Urothelium cell line (cell line): ENCODE results near the gene ITM2B.
"Not testable (repeated sequence)": the region's sequence is repeated elsewhere in the genome, so short reads cannot be mapped to it uniquely, and the experiment has no call there.

Experiments used
- DNase-seq: peaks from one replicate; pipeline ENCODE4 v3.0.0; 2011; ENCODE audit warnings: low spot score, mixed read lengths
- FAIRE-seq: peaks from 2 replicates; lab custom pipeline; 2011; peaks lifted over from hg19 to GRCh38; lab: Jason Lieb, UNC

The ITM2B gene

DNA sequence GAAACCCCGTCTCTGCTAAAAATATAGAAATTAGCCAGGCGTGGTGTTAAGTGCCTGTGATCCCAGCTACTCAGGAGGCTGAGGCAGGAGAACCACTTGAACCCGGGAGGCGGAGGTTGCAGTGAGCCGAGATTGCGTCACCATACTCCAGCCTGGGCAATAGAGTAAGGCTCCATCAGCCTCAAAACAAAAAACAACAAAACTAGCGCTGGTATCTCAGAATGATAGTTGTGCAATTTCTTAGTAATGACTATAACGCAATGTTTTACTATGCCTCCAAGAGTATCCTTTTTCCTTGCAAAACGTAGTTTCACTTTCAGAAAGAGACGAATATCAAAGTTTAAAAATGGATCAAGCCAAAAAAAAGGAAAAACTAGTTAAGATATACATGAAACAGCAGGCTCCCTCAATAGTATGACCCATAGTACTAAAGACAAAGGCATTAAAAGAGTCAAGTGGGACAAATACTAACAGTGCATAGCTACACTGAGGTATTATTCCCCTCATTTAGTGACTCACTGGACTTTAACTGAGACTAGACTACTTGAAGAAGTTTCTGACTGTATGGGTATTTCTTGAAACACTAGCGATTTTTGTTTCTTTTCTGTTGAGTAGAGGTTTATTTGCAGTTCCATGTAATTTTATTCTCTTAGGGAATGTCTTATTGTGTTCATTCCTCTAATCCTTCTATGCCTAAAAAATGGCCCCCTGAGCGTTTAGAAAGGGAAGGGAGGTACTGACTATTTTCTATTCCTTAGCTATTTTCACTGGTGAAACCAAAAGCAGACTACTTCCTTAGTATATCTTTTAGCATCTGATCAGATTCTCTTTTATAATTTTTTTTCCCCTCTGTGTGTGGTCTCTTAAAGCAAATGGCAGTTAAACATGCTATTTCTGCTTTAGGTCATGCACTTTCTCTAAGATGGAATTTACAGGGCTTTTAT lies 10.4 kb upstream of the ITM2B start:
- DNase-seq (no peak), FAIRE-seq (no peak)

DNA sequence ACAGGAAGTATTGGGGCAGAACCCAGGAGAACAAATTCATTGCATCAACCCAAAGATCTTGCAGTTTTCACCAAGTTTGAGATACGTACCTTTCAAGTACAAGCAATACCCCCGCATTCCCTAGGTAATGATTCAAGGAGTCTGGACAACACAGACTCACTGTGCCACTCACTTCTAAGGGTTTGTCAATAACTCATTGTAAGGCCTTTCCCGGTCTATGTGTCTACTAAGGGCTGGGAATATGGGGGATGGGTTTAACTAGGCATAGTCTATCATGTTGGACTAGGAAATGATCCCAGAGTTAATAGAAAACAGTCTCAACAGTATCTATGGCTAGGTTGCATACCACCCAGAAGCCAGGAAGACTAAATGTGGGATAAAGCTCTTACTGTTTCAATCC lies 8.3 kb upstream of the ITM2B start:
- DNase-seq (no peak), FAIRE-seq (no peak)

DNA sequence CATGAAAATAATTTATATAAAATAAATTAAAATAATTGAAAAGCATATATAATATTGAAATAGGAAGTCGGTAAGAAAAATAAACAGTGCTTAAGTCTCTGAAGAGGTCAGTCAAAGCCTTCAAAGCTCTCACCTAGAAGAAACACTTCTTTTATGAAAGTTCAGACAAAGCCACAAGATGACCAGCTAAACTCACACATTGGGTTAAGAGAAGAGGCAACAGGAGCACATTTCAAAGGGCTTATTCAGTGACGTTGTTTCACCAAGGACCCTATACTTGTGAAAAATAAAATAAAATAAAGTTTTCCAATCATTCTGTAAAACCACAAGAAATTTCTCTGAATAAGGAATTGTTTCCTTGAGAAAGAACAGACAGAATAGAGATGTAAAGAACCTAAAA lies 2.5 kb upstream of the ITM2B start:
- FAIRE-seq (no peak), DNase-seq (no peak)

DNA sequence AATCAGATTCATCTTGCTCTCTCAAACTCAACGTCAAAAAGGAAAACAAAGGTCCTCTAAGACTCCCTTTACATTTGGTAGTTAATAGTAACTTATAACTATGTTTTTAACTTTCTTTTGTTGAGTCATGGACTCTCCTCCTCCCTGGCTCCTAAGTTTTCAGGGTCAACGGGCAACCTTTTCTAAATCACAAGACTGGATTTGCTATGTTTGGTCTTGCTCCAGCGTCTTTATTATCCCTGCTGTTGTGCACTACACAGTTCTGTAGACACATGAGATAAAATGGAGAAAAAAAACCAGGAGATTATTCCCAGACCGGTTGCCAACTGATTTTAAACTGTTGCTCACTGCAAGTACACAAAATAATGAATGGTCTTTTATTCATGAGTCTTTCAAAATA lies 1.9 kb upstream of the ITM2B start:
- FAIRE-seq (no peak), DNase-seq (no peak)

DNA sequence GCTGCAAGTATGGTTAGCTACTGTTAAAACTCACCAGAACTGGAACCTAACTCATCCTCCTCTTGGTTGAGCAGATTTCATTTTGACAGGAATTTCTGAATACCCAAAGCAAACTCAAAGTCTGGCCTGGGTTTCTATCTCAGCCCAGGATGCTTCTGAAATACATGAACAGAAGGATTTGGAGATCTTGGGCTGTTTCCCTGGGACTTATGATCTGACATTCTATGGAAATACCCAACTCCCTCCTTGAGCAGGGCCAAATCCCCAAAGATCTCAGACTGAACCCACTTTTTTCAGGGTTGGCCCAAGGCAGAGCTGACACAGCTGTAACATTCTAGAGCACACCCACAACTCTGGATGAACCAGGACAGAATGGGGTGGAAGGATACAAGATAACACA lies 1.1 kb upstream of the ITM2B start:
- no peak for DNase-seq
- FAIRE-seq: no peak

DNA sequence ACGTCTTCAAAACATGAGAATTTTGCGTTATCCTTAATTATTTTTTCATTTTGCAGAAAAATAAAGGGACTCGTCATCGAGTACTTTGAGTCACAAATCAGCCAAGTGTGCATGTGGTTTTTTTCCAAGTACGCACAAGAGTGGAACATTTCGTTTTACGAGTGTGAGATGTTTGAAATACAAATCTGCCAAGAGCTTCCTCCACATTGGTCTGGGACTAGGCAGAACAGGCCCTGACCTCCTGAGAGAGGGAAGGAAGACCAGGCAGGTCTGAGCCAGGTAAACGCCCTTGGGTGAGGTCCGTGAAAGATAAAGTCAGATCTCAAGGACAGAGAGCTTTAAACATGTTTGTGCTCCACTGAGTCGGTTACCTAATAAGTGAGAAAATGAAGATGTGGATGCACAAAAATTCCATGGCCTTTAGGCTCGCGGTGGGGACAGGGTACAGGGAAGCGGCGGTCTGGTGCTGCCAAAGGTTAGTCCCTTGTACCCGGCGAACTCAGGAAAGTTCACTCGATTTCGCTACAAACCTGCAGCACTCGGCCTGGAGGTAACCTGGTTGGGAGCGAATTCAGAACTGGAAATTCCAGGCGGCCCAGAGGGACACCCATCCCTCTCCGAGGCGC lies 473 bp upstream of the ITM2B start:
- FAIRE-seq (no peak), DNase-seq (no peak)

DNA sequence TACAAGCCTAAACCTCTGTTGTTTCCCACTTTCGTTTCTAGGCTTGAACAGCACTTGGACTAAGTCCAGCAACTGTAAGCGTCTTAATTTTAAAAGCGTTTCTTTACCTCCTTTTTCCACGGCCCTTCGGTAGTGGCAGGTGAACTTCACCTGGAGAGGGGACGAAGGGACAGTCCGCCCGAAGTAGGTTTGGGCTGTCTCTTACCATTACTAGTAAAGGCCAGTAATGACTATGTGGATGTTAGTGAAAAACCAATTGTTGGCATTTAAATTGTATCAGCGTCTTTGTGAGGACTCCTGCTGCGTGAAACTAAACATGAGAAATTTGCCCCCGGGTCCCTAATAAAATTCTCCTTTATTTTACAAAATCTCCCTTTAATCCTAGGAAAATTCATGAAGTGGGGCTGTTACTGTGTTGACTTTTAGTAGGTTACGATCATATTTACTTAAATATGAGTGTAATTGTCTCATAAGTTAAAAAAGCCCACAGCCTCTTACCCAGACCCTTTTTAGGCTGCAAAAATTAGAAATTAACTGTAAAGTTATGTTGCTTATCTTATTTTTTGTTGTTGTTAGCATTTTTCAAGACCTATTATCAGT lies 983 bp downstream of the ITM2B start:
- no peak for DNase-seq
- no peak for FAIRE-seq

DNA sequence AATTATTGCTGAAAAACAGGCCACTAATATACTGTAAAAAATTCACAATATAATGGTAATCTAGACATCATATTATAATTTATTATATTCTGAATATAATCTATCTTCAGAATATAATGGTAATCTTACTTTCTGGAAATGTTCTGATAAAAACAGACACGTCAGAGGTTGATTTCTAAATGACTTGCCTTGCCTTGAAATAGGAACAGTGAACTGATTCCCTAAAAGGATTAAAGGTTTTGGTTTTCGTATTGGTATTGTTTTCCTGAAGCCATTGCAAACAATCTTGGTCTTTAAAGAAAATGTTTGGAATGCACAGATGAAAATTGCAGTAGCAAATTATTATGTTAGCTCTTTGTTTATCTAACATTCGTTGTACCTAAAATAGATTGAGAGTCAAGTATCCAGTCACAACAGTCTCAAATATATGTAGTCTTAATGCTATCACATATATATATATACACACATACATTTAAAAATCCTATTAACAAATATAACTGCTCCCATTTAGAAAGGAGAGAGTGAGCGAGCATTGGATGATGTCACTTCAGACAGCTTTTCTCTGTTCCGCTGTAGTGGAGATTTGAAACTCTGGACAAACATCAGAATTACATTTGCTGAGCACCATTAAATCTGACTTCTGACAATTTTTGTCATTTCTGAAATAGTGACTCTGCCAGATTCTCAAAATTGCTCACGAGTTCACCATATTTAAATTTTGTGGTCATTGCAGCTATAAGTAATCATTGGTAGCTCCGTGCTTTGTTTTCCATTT lies 1.7 kb downstream of the ITM2B start:
- DNase-seq: no peak
- FAIRE-seq: no peak

DNA sequence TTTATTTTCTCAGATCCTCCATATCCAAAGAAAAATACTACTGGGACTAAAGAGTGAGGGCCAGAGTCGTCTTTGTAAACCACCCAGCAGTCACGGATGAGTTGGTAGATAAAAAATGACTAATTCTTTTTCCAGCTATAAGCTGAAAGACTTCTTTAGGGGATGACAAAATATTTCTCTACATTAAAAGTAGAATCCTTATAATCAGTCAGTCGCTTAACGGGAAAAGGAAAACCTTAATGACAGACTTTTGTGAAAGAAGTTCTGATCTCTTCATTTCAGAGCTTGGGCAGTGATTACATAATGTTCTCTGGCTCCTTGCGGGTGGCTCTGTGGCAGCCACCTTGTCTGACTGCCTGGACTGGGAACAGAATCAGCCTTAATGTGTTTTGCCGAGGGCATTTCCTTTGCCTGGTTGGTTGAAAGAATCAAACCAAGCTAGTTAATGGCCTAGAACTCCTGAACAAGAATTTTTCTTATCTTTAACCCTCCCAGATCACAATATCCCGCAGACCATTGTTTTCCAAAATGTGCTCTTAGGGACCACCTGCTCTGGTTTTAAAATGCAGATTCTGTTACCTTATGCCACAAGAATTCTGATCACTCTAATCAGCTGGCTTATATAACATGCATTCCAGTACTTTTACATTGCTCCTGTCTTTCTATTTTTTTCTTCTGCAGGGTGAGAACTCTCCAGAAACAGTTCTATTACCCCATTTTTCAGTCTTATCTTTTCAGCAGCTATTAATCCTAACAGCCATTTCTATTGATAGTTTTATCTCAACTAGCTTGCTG lies 2.5 kb downstream of the ITM2B start:
- DNase-seq (no peak), FAIRE-seq (no peak)

DNA sequence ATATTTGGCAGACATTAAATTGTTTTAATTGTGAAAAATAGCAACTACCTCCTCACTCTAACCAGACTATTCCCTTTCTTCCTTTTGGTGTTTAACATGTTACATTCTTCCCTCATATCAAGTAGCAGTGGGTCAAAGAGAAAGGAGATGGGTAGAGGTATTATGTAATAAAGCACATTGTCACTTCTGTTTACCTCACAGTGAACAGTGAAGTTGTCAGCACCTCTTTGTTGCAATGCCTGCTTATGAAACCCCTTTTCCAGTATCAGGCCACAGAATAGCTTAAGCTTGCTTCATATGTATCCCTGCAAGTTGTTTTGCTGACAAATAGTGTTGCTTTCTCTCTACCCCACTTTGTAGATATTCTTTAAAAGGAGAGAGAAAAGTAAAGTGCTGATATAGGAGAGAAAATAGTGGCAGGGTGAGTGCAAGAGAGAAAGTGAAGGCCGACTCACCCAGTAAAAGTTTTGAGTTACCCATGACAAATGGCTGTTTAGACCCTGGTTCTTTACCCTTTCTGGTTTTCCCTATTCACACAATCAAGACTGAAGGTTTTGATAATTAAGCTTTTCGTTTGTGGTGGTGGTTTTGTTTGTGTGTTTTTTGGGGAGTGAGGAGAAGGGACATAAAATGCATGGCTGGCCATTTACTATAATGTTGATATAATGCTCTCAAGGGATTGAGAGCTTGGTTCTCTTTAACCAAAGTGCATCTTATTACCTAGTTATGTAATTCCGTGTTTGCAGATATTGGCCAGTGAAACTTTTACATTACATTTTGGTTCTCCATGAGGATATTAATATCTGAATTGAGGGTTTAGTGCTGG lies 3.7 kb downstream of the ITM2B start:
- DNase-seq (no peak), FAIRE-seq (no peak)

DNA sequence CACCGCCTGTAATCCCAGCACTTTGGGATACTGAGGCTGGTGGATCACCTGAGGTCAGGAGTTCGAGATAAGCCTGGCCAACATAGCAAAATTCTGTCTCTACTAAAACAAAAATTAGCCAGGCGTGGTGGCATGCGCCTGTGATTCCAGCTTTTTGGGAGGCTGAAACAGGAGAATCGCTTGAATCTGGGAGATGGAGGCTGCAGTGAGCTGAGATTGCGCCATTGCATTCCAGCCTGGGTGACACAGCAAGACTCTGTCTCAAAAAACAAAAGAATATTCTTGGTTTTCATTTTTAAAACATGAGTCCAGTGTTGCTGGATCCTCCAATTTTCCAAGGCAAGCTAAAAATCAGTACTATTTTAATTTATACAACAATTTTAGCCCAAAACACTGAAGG lies 6.4 kb downstream of the ITM2B start:
- FAIRE-seq, DNase-seq: not testable (repeated sequence)

DNA sequence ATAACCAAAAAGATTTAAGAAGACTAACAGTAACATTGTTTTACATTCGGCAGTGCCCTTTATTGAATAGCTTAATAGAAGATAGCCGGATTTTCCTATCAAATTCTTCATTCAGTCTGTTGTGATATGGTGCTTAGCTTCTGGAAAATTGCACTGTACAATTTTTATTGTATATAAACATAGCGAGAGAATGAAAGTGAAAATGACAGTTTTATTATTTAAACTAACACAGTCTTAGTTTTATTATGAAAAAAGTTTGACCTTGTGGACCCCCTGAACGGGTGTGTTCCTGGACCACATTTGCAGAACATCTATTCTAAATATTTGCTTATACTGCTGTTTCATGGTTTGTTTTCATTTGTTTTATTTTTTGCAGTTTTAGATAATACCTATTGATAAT lies 8.6 kb downstream of the ITM2B start:
- DNase-seq (no peak), FAIRE-seq (no peak)

DNA sequence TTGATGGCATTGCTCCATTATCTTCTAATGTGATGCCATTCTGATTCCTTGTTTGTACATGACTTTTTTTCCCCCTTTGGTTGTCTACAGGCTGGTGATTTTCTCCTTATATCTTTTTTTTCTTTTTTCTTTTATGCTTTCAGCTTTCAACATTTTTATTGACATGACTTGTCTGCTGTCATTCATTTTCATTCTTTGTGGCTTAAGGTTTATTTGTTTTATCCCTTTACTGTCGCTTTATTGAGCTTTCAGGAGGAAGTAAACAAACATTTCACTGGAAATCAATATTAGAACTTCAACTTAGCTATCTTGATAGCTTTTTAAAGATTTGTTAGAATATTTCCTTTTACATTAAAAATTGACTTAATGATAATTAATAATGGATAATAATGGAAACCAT lies 9.7 kb downstream of the ITM2B start:
- DNase-seq: no peak
- FAIRE-seq: no peak

DNA sequence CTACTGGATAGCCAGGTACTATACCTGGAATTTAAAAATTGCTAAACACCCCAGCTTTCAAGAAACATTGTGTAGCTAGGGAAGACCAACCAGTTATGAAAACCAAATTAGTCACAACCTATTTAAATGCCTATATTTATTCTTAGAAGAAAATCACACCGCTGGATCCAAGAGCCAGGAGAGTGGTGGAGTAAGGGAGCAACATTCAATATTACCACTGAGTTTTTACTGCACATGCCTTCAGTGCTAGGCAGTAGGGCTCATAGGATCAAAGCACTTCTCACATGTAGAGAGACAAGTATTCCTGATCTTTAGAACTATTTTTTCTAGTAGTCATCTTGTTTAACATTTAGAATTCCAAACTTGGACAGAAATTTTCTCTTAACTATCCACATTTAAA lies 11.2 kb downstream of the ITM2B start:
- FAIRE-seq (no peak), DNase-seq (no peak)

DNA sequence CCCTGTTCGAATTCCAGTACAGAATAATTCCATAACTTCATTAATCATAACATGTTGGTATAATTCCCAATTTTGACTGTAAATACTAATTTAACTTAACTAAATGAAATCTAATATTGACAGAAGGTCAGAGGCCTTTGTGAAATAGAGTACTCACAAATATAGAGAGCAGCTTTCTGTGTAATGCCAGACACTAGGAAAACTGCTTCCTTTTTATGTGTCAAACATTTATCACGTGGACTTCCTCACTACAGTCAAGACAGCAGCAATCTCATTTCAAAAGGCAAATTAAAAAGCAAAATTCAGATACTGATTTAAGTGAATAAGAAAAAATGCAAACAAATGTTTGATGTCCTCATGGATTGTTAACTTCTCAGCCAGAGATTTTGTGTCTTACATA lies 13.1 kb downstream of the ITM2B start:
- no peak for FAIRE-seq

DNA sequence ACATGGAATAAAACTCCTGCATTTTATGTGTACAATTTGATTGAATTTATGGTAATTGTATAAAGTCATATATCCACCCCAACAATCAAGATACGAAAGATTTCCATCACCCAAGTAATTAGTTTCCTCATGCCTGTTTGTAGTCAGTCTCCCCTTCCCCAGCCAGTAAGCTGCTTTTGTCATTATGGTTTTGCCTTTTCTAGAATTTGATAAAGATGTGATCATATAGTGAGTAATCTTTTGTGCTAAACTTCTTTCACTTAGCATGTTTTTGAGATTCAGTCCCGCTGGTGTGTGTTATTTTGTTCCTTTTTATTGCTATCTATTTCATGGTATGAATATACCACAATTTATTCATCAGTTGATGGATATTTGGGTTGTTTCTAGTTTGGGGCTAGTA lies 16.0 kb downstream of the ITM2B start:
- no peak for FAIRE-seq

More for the DNA sequence above, 13.1 kb downstream of the ITM2B start:
- no peak for DNase-seq

DNA sequence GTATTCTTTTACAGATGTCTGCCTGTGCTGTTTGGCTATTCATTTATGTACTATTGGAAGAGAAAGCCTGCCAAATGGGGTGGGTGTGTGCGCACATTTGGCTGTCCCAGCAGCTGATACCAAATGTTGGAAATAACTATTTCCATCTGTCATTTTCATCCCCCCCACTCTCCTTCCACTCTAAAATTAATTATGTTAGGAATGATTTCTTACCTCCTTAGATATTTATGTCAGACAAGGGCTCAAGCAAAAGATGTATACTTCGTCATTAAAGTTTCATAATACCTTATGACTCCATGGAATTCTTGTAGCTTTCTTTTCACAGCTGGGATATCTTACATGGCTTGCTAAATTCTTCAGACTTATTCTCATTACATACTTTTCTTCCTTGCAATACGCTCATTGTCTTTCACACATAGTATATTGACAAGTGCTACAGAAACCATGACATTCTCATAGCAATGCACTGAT lies 18.6 kb downstream of the ITM2B start:
- FAIRE-seq: no peak

More for the DNA sequence above, 16.0 kb downstream of the ITM2B start:
- no peak for DNase-seq

DNA sequence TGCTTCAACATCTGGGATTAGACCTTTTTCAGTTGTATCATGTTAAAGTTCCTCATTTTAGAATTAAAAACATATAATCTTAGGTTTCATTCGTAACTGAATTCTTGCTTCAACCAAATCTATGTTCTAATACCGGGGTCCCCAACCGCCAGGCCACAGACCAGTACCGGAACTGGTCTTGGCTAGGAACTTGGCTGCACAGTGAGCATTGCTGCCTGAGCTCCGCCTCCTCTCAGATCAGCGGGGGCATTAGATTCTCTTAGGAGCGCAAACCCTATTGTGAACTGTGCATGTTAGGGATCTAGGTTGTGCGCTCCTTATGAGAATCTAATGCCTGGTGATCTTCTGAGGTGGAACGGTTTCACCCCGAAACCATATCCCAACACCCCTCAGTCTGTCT lies 19.2 kb downstream of the ITM2B start:
- DNase-seq (no peak), FAIRE-seq (no peak)

More for the DNA sequence above, 18.6 kb downstream of the ITM2B start:
- no peak for DNase-seq

DNA sequence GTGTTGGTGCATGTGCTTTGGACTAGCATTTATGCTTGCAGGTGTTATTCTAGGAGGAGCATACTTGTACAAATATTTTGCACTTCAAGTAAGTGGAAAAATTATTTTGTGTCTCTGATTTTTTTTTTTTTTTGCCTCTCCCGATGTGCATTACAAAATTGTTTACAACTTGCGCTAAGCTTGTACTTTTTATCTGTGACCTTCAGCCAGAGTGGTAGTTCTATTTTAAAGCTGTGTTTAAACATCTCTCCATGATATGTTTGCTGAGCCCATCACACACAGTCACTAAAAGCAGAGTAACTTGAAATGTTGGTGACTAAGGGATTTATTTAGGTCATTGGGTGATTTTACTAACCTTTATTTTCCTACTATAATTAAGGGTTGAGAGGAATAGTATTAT lies 20.8 kb downstream of the ITM2B start:
- FAIRE-seq (no peak), DNase-seq (no peak)
